Measurements from ENCODE around the gene GART.
A peak's percentile ranks its signal among the peaks of the same experiment; 100 is the strongest.
"Not testable (repeated sequence)": the region's sequence is repeated elsewhere in the genome, so short reads cannot be mapped to it uniquely, and the experiment has no call there.

The GART gene

DNA sequence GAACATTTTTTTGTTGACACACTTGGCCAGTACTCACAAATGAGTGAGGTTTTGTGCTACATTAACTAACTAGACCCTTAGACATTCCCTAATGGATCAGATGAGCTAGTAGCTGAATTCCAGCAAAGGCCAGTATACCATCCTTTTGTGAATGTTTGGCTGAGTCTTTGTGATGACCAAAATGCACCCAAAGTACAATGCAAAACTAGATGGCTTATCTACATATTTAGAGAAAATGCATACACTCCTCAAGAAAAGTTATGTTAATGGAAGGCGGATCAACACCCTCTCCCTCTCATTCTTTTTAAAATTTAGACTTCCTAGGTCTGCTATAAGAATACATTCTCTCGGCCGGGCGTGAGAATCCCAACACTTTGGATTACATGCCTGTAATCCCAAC is 30.3 kb downstream of the GART start:
- no peak for DNase-seq

DNA sequence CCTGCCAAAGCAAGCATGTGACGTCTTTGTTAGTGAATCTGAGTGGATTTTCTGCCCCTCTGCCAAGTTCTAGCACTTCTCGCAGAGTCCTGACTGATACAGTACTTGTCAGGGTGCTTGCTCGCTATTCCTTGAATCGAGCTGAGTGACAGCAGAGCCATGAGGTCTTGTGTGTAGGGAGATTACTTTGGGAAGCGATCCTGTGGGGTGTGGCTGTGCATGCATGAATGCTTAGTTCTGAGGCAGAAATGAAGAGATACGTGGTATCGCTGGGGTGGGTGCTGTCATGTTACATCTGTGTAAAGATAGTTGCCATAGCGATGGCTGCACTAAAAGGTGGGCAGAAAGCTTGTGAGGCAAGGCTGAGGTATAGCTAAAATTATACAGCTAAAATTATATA is 31.1 kb downstream of the GART start:
- DNase-seq: no peak

GRCh38 chr21:33507003-33507402 is 34.9 kb downstream of the GART start:
- DNase-seq: not testable (repeated sequence)

DNA sequence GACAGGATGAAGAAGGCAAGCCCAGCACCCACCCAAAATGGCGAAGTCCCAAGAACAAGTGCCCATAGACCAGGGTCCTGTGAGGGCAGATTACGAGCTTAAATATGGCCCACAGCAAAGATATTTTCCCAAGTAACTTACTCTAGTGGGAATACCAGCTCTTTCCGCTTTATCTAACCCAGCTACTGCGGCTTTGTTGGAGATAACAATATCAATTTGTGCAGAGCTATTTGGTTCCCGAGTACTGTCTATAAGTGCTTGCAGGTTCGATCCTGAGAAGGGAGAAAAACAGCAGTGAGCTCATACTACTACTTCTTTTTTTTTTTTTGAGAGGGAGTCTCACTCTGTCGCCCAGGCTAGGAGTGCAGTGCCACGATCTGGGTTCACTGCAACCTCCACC is 36.1 kb downstream of the GART start:
- DNase-seq: no peak

- no peak for DNase-seq
Observed at GRCh38 chr21:33496345-33496744, 45.6 kb downstream of the GART start.

GRCh38 chr21:33495743-33496142 is 46.2 kb downstream of the GART start:
- DNase-seq: no peak

GRCh38 chr21:33493756-33494155 is 48.2 kb downstream of the GART start:
- DNase-seq: no peak

DNA sequence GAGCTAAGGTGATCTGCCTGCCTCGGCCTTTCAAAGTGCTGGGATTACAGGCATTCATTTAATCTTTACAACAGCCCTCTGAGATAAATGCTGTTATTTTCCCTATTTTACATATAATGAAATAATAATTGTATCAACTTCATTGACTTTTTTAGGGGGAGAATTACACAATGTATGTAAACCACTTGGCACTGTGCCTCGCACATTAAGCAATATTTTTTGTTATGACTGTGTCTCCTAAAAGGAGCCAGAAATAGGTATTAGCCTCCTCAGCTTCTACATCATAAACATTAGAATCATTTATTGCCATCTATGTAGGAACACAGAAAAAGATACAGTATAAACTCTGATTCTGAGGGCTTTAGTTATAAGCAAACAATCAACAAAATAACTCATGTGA is 49.3 kb downstream of the GART start:
- no peak for DNase-seq

DNA sequence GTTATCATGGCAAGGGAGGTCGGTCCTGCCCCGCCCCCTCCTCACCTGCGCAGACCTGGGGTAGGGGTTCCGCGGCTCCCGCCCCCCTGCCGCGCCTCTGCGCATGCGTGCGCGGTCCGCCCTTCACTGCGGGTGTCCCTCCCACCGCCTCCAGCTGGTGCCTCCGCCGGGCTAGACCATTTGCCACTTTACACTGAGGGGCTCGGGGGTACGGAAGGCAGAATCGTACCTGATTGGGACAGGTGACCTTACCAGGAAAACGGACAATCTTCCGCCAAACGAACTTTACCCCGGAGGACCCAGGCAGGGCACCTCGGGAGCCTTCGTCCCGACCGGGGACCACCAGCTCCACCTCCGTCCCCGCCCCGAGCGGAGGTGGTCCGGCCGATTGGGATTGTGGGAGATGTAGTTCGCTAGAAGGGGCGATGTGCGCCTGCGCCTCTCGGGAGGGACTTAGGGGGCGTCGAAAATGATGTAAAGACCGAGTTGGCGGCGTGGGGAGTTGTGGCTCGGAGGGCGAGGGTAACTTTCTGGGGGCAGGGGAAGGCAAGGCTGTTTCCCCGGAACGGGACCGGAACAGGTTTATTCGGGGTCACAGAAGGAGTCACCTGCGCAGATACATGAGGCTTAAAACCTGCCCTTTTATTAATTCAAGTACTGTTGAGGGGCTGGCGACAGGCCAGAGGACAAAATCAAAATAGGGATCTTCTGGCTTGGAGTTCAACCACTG is 50.4 kb downstream of the GART start, which contains the start of gene DNAJC28:
TSS of gene DNAJC28 (minus strand) at position 344 of the 730 bp plus-strand sequence. CDS start 2,323 bp downstream, outside the sequence.
- peak; percentile 95 for DNase-seq

GRCh38 chr21:33490991-33491372 is 50.9 kb downstream of the GART start:
- DNase-seq: no peak

DNA sequence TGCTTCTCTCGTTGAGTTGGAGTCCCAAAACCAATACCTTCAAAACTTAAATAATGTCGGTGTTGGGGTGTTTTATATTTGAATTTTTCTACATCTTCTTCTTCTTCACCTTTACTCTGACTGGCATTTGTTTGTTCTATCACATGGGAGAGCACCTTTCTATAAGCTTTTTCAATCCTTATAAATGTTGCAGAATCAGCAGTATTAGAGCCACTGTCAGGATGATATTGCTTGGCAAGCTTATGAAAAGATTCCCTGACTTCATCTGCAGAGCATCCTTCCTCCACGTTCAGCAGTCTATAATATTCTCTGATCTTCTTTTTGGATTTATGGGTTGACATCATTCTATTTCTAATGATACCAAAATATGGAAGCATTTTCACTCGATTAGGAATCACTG is 53.0 kb downstream of the GART start:
- DNase-seq: no peak

DNA sequence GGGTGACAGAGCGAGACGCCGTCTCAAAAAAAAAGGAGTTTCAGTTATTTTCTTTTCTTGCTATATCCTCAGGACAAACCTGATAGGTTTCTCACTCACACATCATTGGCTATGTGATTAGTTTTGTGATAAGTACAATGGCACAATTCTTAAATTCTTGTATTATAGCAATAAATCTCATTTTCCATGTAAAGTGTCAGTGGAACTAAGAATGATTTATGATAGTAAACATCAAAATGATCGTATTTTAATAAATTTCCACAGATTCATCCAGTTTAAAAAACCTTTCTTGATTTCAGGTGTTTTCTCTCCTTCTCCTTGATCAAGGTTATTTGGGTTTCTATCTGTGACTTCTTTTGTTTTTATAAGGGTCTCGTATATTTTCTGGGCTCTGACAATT is 53.9 kb downstream of the GART start:
- no peak for DNase-seq

GRCh38 chr21:33481314-33481943 is 60.5 kb downstream of the GART start:
- no peak for DNase-seq

DNA sequence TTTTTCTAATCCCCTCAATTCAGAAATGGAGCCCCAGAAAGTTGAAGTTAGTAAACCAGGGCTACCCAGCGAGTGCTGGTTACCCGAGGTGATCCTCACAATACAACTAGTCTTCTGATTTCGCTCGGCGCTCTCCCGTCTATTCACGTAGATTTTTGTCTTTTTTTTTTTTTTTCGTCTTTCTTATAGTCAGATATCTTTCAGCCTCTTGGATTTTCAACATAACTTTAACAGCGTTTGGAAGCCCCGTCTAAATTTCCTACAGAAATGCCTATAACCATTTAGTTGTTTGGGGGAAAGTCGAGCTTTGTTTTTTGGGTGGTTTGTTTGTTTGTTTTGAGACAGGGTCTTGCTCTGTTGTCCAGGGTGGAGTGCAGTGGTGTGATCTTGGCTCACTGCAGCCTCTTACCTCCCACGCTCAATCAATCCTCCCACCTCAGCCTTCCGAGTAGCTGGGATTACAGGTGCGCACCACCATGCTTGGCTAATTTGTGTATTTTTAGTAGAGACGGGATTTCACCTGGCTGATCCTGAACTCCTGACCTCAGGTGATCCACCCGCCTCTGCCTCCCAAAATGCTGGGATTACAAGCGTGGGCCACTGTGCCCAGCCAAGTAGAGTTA is 61.3 kb downstream of the GART start:
- no peak for DNase-seq

GRCh38 chr21:33479679-33480480 is 62.0 kb downstream of the GART start, which contains the start of gene TMEM50B:
TMEM50B (minus strand) TSS chr21:33479974; CDS start chr21:33468885, 11,089 bp downstream.
- peak; percentile 97 for DNase-seq

GRCh38 chr21:33478935-33479678 is 62.8 kb downstream of the GART start:
- peak; percentile 43 for DNase-seq

GRCh38 chr21:33478182-33478581 is 63.7 kb downstream of the GART start:
- no peak for DNase-seq

- no peak for DNase-seq
Observed at GRCh38 chr21:33477066-33477465, 64.9 kb downstream of the GART start.

- no peak for DNase-seq
Observed at GRCh38 chr21:33473344-33473743, 68.6 kb downstream of the GART start.

DNA sequence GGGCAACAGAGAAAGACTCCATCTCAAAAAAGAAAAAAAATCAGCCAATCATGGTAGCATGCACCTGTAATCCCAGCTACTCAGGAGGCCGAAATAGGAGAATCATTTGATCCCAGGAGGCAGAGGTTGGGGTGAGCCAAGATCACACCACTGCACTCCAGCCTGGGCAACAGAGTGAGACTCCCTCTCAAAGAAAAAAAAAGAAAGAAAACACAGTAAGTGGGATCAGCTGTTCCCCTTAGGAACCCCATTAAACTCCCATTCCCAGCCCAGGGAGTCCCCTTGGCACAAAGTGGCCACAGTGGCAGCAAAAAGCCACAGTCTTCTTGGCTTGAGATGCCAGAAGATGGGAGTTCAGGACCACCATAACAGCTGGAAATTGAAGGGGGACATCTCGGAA is 71.2 kb downstream of the GART start:
- DNase-seq: no peak

GRCh38 chr21:33469183-33469582 is 72.7 kb downstream of the GART start:
- not testable (repeated sequence) for DNase-seq

DNA sequence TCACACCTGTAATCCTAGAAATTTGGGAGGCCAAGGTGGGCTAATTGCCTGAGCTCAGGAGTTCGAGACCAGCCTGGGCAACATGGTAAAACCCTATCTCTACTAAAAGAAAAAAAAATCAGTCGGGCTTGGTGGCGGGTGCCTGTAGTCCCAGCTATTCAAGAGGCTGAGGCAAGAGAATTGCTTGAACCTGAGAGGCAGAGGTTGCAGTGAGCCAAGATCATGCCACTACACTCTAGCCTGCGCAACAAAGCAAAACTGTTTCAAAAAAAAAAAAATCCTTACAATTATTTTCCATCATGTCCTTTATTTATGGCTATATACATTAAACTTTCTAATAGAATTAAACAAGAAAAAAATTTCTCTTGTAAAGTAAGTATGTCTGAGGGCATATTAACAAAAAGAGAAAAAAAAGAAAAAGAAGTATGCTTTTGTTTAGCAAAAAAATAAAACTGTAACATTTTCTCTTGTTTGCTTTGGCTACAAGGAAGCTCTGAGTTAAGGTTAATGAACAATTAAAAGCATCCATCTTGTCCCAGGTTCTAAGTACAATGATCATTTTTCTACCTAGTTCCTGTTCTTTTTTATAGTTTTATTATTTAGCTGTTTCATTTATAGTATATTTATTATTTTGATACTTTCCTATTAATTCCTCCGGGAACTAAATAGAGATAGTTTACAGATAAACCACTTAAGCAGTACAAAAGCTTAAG is 80.2 kb downstream of the GART start:
- no peak for DNase-seq
